Left forelimb (tissue), 1 donor: ENCODE results near the gene SLC47A2.

Source experiments
- DNase-seq: peaks from one replicate; pipeline ENCODE4 v3.0.0-alpha.2; 2018; ENCODE audit warnings: low spot score

SLC47A2 gene

GRCh38 chr17:19642373-19642893 is 74.0 kb downstream of the SLC47A2 start:
- DNase-seq, result no peak

GRCh38 chr17:19641687-19642372 is 74.6 kb downstream of the SLC47A2 start:
- no peak for DNase-seq

GRCh38 chr17:19631905-19632304 is 84.5 kb downstream of the SLC47A2 start:
- no peak for DNase-seq

GRCh38 chr17:19630661-19631060 is 85.7 kb downstream of the SLC47A2 start:
- DNase-seq, result no peak

GRCh38 chr17:19630035-19630434 is 86.3 kb downstream of the SLC47A2 start:
- no peak for DNase-seq

GRCh38 chr17:19629449-19629848 is 86.9 kb downstream of the SLC47A2 start:
- no peak for DNase-seq
